GM13976 (cell line): ENCODE data around the gene EPHB2.

Experiments used
- DNase-seq: peaks from one replicate; pipeline ENCODE4 v3.0.0; 2012; ENCODE audit warnings: low spot score
- CTCF ChIP-seq: IDR thresholded peaks from 2 replicates; pipeline ENCODE4 v1.5.1; 2012; ENCODE audit warnings: borderline replicate concordance, mild to moderate bottlenecking; ENCODE audit not compliant: insufficient read depth; ENCODE audit errors: extremely low read depth, missing control alignments, control extremely low read depth
- in situ Hi-C: fragments of 300-500 bp; cut with MboI; formaldehyde crosslinking; loops from one replicate; pipeline ENCODE4 v1.12.0; 2022; ENCODE audit warnings: low sequenced_read_pairs, mixed read lengths, inconsistent platforms; ENCODE audit not compliant: unreplicated experiment

Gene EPHB2

GRCh38 chr1:22787636-22788035 lies 77.0 kb downstream of the EPHB2 start:
- in situ Hi-C loops, result no loop called here
- no peak for DNase-seq
- TF ChIP-seq CTCF, result no peak

GRCh38 chr1:22788254-22788661 lies 77.6 kb downstream of the EPHB2 start:
- no peak for DNase-seq
- TF ChIP-seq CTCF, result no peak
- in situ Hi-C loops, result no loop called here

GRCh38 chr1:22789356-22789994 lies 78.8 kb downstream of the EPHB2 start:
- no peak for TF ChIP-seq CTCF
- in situ Hi-C loops, result no loop called here
- no peak for DNase-seq

- no peak for DNase-seq
- no peak for TF ChIP-seq CTCF
- in situ Hi-C loops, result no loop called here
These were observed 79.8 kb downstream of the EPHB2 start for GRCh38 chr1:22790232-22791008.

GRCh38 chr1:22791831-22792347 lies 81.2 kb downstream of the EPHB2 start:
- TF ChIP-seq CTCF, result no peak
- in situ Hi-C loops, result no loop called here

GRCh38 chr1:22792396-22793160 lies 81.9 kb downstream of the EPHB2 start:
- in situ Hi-C loops, result no loop called here
- TF ChIP-seq CTCF, result no peak
- no peak for DNase-seq

More at GRCh38 chr1:22791831-22792347, 81.2 kb downstream of the EPHB2 start:
- no peak for DNase-seq
